GM23338 (cell line): Measurements from ENCODE around the gene PLET1. TPM values are rescaled to one million over a fixed set of nuclear protein-coding genes. Genes with fewer than 3 reads are reported as not detected.

ENCODE experiments used
- ATAC-seq: fragments of 200-7000 bp; cut with Tn5 transposase; 3 replicates; pipeline ENCODE4 v1.9.1; 2020
- DNase-seq: peaks from one replicate; pipeline ENCODE4 v3.0.0-alpha.2; 2015; ENCODE audit warnings: low spot score
- H2AFZ ChIP-seq: fragments of 200-600 bp; sonication (generic); 2 replicates; pipeline ENCODE4 v1.8.0; 2016; ENCODE audit warnings: antibody characterized with exemption, mild to moderate bottlenecking, moderate library complexity
- H3F3A ChIP-seq: fragments of 200-600 bp; sonication (generic); replicated peaks from 2 replicates; pipeline ENCODE4 v1.8.0; 2017; ENCODE audit warnings: antibody characterized with exemption, mixed run types, low read depth
- H3K27ac ChIP-seq: fragments of 200-600 bp; sonication (generic); 2 replicates; pipeline ENCODE4 v1.6.1; 2016; ENCODE audit warnings: low read depth
- H3K27me3 ChIP-seq: fragments of 200-600 bp; sonication (generic); 2 replicates; pipeline ENCODE4 v1.8.0; 2016; ENCODE audit warnings: mild to moderate bottlenecking, mixed run types, moderate library complexity; ENCODE audit not compliant: insufficient read depth
- H3K36me3 ChIP-seq: fragments of 200-600 bp; sonication (generic); 2 replicates; pipeline ENCODE4 v1.8.0; 2016; ENCODE audit warnings: mild to moderate bottlenecking; ENCODE audit not compliant: insufficient read depth
- H3K4me1 ChIP-seq: fragments of 200-600 bp; sonication (generic); 2 replicates; pipeline ENCODE4 v1.8.0; 2016; ENCODE audit warnings: mild to moderate bottlenecking, moderate library complexity; ENCODE audit not compliant: insufficient read depth
- H3K4me2 ChIP-seq: fragments of 200-600 bp; sonication (generic); 2 replicates; pipeline ENCODE4 v1.7.1; 2017; ENCODE audit warnings: mixed run types
- H3K4me3 ChIP-seq: fragments of 200-600 bp; sonication (generic); 2 replicates; pipeline ENCODE4 v1.6.1; 2016; ENCODE audit warnings: mixed run types
- H3K79me2 ChIP-seq: fragments of 200-600 bp; sonication (generic); replicated peaks from 2 replicates; pipeline ENCODE4 v1.8.0; 2017; ENCODE audit warnings: mild to moderate bottlenecking; ENCODE audit not compliant: insufficient read depth
- H3K9me2 ChIP-seq: fragments of 200-600 bp; sonication (generic); 2 replicates; pipeline ENCODE4 v1.8.0; 2017; ENCODE audit not compliant: insufficient read depth
- H4K20me1 ChIP-seq: fragments of 200-600 bp; sonication (generic); replicated peaks from 2 replicates; pipeline ENCODE4 v1.8.0; 2017; ENCODE audit warnings: mild to moderate bottlenecking; ENCODE audit not compliant: insufficient read depth
- H3K27ac Mint-ChIP-seq: 2 replicates; pipeline ENCODE4 v1.8.0; 2020; ENCODE audit warnings: inconsistent platforms, mild to moderate bottlenecking, moderate library complexity, mixed read lengths
- H3K27me3 Mint-ChIP-seq: 3 replicates; pipeline ENCODE4 v1.8.0; 2022; ENCODE audit warnings: low read depth, mild to moderate bottlenecking, moderate library complexity, mixed read lengths, inconsistent platforms; ENCODE audit not compliant: insufficient read depth, poor library complexity
- H3K36me3 Mint-ChIP-seq: 3 replicates; pipeline ENCODE4 v1.8.0; 2021; ENCODE audit warnings: low read depth, mild to moderate bottlenecking, inconsistent platforms, moderate library complexity, mixed read lengths
- H3K4me1 Mint-ChIP-seq: 3 replicates; pipeline ENCODE4 v1.8.0; 2020; ENCODE audit warnings: mild to moderate bottlenecking, inconsistent platforms, mixed read lengths
- H3K4me3 Mint-ChIP-seq: 3 replicates; pipeline ENCODE4 v1.8.0; 2021; ENCODE audit warnings: moderate library complexity, mild to moderate bottlenecking, inconsistent platforms, mixed read lengths
- H3K9me3 Mint-ChIP-seq: 3 replicates; pipeline ENCODE4 v1.8.0; 2020; ENCODE audit warnings: moderate library complexity, mild to moderate bottlenecking, inconsistent platforms, mixed read lengths
- CREB1 ChIP-seq: fragments of 250-450 bp; sonication (Bioruptor Pico); IDR thresholded peaks from 2 replicates; pipeline ENCODE4 v1.5.0; 2020; ENCODE audit warnings: low read depth, mild to moderate bottlenecking, moderate library complexity
- EZH2 ChIP-seq: fragments of 200-600 bp; sonication (generic); IDR thresholded peaks from one replicate; pipeline ENCODE4 v1.8.0; 2017; ENCODE audit warnings: antibody characterized with exemption, mild to moderate bottlenecking, low read depth; ENCODE audit not compliant: unreplicated experiment
- JUNB ChIP-seq: IDR thresholded peaks from one replicate; pipeline ENCODE4 v1.6.1; 2016; ENCODE audit warnings: antibody characterized with exemption; ENCODE audit not compliant: unreplicated experiment
- NANOG ChIP-seq: IDR thresholded peaks from 2 replicates; pipeline ENCODE4 v1.6.1; 2016; ENCODE audit warnings: antibody characterized with exemption, borderline replicate concordance
- ZNF114 ChIP-seq: fragments of 250-450 bp; sonication (Bioruptor Pico); IDR thresholded peaks from 2 replicates; pipeline ENCODE4 v1.5.0; 2020; ENCODE audit warnings: mild to moderate bottlenecking, moderate library complexity
- ZNF331 ChIP-seq: fragments of 250-450 bp; sonication (Bioruptor Pico); IDR thresholded peaks from 2 replicates; pipeline ENCODE4 v1.5.0; 2020; ENCODE audit warnings: low read depth, mild to moderate bottlenecking, moderate library complexity
- polyA plus RNA-seq: library from polyadenylated mRNA; unstranded; fragments of >200 nt; fragmentation: Nextera tagmentation; extraction: Ambion mirVana; gene quantifications from 2 replicates; pipeline ENCODE4 v1.2.1, GENCODE V29; 2016
- total RNA-seq: library from RNA; depleted of rRNA; stranded (reverse); fragments of >200 nt; shearing (Covaris generic); gene quantifications from 2 replicates; pipeline ENCODE4 v1.2.3, GENCODE V29; 2014
- TF ChIP-seq, protein P1 (sequence below): IDR thresholded peaks from 2 replicates; pipeline ENCODE4 v1.6.1; 2016; ENCODE audit warnings: antibody characterized with exemption
- TF ChIP-seq, protein P2 (sequence below): fragments of 250-450 bp; sonication (Bioruptor Pico); IDR thresholded peaks from 2 replicates; pipeline ENCODE4 v1.5.0; 2020; ENCODE audit warnings: mild to moderate bottlenecking, moderate library complexity
- TF ChIP-seq, protein P3 (sequence below): IDR thresholded peaks from one replicate; pipeline ENCODE4 v1.6.1; 2018; ENCODE audit warnings: antibody characterized with exemption; ENCODE audit not compliant: unreplicated experiment
- TF ChIP-seq, protein P4 (sequence below), 2 experiments: fragments of 200-600 bp in 1 of 2; sonication (generic) in 1 of 2; conservative IDR thresholded peaks; 2 replicates each; pipeline versions ENCODE4 v1.5.1 to v1.6.1; 2016 to 2017; ENCODE audit warnings: antibody characterized with exemption in 2 of 2, low read depth in 2 of 2, mild to moderate bottlenecking in 2 of 2, moderate library complexity in 1 of 2

PLET1 gene
- total and polyA plus RNA-seq, 2 experiments from 2014 or later, result not detected

DNA sequence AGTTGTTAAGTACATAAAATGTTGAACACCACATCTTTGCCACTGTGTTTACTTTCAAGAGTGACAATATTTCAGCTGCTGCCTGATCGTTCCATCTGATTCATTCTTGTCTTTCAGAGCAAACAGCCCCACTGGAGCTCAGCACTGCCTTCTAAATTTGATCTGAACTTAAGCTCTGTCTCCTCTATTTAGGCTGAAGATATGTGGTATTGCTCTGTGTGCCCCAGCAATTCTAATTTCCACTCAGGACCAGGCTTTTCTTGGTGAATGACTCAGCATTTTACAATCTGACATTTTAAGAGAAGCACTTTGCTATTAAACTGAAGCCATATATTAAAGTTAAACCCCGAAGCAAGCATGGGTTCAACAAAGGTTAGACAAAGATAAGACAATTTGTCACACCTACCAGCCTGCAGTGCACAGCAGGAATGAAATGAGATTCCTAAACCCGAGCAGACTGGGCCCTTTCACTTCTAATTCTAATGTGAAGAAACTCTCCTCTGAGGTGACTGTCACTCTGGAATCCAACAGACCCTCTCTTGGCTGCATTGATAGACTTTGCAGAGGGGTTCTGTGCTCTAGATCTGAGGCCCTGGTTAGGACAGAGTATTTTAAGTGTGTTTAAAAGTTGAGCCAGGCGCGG is 41.7 kb upstream of the PLET1 start:
- TF ChIP-seq NANOG (no peak), ZNF331 (CRISPR knock-in tag) (no peak), EZH2 (no peak), JUNB (no peak), ZNF114 (no peak), CREB1 (CRISPR knock-in tag) (no peak)
- TF ChIP-seq, protein P1, sequence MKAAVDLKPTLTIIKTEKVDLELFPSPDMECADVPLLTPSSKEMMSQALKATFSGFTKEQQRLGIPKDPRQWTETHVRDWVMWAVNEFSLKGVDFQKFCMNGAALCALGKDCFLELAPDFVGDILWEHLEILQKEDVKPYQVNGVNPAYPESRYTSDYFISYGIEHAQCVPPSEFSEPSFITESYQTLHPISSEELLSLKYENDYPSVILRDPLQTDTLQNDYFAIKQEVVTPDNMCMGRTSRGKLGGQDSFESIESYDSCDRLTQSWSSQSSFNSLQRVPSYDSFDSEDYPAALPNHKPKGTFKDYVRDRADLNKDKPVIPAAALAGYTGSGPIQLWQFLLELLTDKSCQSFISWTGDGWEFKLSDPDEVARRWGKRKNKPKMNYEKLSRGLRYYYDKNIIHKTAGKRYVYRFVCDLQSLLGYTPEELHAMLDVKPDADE, result no peak
- TF ChIP-seq, protein P2, sequence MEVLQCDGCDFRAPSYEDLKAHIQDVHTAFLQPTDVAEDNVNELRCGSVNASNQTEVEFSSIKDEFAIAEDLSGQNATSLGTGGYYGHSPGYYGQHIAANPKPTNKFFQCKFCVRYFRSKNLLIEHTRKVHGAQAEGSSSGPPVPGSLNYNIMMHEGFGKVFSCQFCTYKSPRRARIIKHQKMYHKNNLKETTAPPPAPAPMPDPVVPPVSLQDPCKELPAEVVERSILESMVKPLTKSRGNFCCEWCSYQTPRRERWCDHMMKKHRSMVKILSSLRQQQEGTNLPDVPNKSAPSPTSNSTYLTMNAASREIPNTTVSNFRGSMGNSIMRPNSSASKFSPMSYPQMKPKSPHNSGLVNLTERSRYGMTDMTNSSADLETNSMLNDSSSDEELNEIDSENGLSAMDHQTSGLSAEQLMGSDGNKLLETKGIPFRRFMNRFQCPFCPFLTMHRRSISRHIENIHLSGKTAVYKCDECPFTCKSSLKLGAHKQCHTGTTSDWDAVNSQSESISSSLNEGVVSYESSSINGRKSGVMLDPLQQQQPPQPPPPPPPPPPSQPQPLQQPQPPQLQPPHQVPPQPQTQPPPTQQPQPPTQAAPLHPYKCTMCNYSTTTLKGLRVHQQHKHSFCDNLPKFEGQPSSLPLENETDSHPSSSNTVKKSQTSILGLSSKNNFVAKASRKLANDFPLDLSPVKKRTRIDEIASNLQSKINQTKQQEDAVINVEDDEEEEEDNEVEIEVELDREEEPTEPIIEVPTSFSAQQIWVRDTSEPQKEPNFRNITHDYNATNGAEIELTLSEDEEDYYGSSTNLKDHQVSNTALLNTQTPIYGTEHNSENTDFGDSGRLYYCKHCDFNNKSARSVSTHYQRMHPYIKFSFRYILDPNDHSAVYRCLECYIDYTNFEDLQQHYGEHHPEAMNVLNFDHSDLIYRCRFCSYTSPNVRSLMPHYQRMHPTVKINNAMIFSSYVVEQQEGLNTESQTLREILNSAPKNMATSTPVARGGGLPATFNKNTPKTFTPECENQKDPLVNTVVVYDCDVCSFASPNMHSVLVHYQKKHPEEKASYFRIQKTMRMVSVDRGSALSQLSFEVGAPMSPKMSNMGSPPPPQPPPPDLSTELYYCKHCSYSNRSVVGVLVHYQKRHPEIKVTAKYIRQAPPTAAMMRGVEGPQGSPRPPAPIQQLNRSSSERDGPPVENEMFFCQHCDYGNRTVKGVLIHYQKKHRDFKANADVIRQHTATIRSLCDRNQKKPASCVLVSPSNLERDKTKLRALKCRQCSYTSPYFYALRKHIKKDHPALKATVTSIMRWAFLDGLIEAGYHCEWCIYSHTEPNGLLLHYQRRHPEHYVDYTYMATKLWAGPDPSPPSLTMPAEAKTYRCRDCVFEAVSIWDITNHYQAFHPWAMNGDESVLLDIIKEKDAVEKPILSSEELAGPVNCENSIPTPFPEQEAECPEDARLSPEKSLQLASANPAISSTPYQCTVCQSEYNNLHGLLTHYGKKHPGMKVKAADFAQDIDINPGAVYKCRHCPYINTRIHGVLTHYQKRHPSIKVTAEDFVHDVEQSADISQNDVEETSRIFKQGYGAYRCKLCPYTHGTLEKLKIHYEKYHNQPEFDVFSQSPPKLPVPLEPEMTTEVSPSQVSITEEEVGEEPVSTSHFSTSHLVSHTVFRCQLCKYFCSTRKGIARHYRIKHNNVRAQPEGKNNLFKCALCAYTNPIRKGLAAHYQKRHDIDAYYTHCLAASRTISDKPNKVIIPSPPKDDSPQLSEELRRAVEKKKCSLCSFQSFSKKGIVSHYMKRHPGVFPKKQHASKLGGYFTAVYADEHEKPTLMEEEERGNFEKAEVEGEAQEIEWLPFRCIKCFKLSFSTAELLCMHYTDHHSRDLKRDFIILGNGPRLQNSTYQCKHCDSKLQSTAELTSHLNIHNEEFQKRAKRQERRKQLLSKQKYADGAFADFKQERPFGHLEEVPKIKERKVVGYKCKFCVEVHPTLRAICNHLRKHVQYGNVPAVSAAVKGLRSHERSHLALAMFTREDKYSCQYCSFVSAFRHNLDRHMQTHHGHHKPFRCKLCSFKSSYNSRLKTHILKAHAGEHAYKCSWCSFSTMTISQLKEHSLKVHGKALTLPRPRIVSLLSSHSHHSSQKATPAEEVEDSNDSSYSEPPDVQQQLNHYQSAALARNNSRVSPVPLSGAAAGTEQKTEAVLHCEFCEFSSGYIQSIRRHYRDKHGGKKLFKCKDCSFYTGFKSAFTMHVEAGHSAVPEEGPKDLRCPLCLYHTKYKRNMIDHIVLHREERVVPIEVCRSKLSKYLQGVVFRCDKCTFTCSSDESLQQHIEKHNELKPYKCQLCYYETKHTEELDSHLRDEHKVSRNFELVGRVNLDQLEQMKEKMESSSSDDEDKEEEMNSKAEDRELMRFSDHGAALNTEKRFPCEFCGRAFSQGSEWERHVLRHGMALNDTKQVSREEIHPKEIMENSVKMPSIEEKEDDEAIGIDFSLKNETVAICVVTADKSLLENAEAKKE (CRISPR knock-in tag), result no peak
- TF ChIP-seq, protein P3, sequence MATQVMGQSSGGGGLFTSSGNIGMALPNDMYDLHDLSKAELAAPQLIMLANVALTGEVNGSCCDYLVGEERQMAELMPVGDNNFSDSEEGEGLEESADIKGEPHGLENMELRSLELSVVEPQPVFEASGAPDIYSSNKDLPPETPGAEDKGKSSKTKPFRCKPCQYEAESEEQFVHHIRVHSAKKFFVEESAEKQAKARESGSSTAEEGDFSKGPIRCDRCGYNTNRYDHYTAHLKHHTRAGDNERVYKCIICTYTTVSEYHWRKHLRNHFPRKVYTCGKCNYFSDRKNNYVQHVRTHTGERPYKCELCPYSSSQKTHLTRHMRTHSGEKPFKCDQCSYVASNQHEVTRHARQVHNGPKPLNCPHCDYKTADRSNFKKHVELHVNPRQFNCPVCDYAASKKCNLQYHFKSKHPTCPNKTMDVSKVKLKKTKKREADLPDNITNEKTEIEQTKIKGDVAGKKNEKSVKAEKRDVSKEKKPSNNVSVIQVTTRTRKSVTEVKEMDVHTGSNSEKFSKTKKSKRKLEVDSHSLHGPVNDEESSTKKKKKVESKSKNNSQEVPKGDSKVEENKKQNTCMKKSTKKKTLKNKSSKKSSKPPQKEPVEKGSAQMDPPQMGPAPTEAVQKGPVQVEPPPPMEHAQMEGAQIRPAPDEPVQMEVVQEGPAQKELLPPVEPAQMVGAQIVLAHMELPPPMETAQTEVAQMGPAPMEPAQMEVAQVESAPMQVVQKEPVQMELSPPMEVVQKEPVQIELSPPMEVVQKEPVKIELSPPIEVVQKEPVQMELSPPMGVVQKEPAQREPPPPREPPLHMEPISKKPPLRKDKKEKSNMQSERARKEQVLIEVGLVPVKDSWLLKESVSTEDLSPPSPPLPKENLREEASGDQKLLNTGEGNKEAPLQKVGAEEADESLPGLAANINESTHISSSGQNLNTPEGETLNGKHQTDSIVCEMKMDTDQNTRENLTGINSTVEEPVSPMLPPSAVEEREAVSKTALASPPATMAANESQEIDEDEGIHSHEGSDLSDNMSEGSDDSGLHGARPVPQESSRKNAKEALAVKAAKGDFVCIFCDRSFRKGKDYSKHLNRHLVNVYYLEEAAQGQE, result no peak
- TF ChIP-seq, protein P4, sequence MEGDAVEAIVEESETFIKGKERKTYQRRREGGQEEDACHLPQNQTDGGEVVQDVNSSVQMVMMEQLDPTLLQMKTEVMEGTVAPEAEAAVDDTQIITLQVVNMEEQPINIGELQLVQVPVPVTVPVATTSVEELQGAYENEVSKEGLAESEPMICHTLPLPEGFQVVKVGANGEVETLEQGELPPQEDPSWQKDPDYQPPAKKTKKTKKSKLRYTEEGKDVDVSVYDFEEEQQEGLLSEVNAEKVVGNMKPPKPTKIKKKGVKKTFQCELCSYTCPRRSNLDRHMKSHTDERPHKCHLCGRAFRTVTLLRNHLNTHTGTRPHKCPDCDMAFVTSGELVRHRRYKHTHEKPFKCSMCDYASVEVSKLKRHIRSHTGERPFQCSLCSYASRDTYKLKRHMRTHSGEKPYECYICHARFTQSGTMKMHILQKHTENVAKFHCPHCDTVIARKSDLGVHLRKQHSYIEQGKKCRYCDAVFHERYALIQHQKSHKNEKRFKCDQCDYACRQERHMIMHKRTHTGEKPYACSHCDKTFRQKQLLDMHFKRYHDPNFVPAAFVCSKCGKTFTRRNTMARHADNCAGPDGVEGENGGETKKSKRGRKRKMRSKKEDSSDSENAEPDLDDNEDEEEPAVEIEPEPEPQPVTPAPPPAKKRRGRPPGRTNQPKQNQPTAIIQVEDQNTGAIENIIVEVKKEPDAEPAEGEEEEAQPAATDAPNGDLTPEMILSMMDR (conservative IDR thresholded peaks at IDR 0.05; ENCODE audit: low read depth in 2 of 2), result no peak
- no peak overlapping the region for H3K4me3 ChIP-seq
- no peaks in the 10 kb centered on the region for H3K9me2 ChIP-seq
- Mint-ChIP-seq H3K27ac (peak overlapping the region; percentile 86), H3K4me3 (no peak overlapping the region), H3K4me1 (peaks cover 24% of the 10 kb centered on the region), H3K27me3 (peaks cover 3% of the 10 kb centered on the region), H3K9me3 (no peaks in the 10 kb centered on the region), H3K36me3 (no peaks in the 10 kb centered on the region)
- H2AFZ ChIP-seq, result peak overlapping the region; percentile 49
- peaks cover 13% of the 10 kb centered on the region for H3K4me1 ChIP-seq
- ATAC-seq, result peak; percentile 48
- no peak overlapping the region for H3K4me2 ChIP-seq
- no peak for DNase-seq
- H4K20me1 ChIP-seq, result no peaks in the 10 kb centered on the region
- no peaks in the 10 kb centered on the region for H3K27me3 ChIP-seq
- no peaks in the 10 kb centered on the region for H3K79me2 ChIP-seq
- H3K36me3 ChIP-seq, result no peaks in the 10 kb centered on the region
- H3F3A ChIP-seq, result no peaks in the 10 kb centered on the region
- no peak overlapping the region for H3K27ac ChIP-seq
